Loucy (cell line): Measurements from ENCODE around the gene RIMKLB.

Source experiments
- H2AFZ ChIP-seq: fragments of 200-600 bp; sonication (generic); 2 replicates; pipeline ENCODE4 v1.6.0; 2016; ENCODE audit warnings: antibody characterized with exemption, mild to moderate bottlenecking, low read length, moderate library complexity
- H3F3A ChIP-seq: fragments of 200-600 bp; 2 replicates; pipeline ENCODE4 v1.6.0; 2016; ENCODE audit warnings: antibody characterized with exemption, low read depth, mild to moderate bottlenecking
- H3K27me3 ChIP-seq: fragments of 200-600 bp; sonication (generic); 2 replicates; pipeline ENCODE4 v1.6.1; 2014; ENCODE audit warnings: low read length, mild to moderate bottlenecking; ENCODE audit not compliant: insufficient read depth, poor library complexity, severe bottlenecking
- H3K36me3 ChIP-seq: fragments of 200-600 bp; sonication (generic); 2 replicates; pipeline ENCODE4 v1.6.1; 2016; ENCODE audit warnings: low read length; ENCODE audit not compliant: insufficient read depth
- H3K4me1 ChIP-seq: fragments of 200-600 bp; sonication (generic); 2 replicates; pipeline ENCODE4 v1.5.1; 2014; ENCODE audit warnings: low read length, mild to moderate bottlenecking; ENCODE audit not compliant: insufficient read depth, poor library complexity, severe bottlenecking
- H3K4me2 ChIP-seq: fragments of 200-600 bp; sonication (generic); 2 replicates; pipeline ENCODE4 v1.6.0; 2014; ENCODE audit warnings: antibody characterized with exemption, low read length, low read depth, mild to moderate bottlenecking; ENCODE audit not compliant: poor library complexity, severe bottlenecking
- H3K4me3 ChIP-seq: fragments of 200-600 bp; sonication (generic); 2 replicates; pipeline ENCODE4 v1.5.1; 2014; ENCODE audit warnings: low read length, mild to moderate bottlenecking, mixed read lengths; ENCODE audit not compliant: poor library complexity, severe bottlenecking
- H3K79me2 ChIP-seq: fragments of 200-600 bp; sonication (generic); 2 replicates; pipeline ENCODE4 v1.6.1; 2014; ENCODE audit warnings: low read length; ENCODE audit not compliant: insufficient read depth
- H3K9ac ChIP-seq: fragments of 200-600 bp; sonication (generic); 2 replicates; pipeline ENCODE4 v1.6.0; 2014; ENCODE audit warnings: mild to moderate bottlenecking, low read depth, low read length, moderate library complexity; ENCODE audit not compliant: poor library complexity, severe bottlenecking
- H3K9me2 ChIP-seq: fragments of 200-600 bp; sonication (generic); replicated peaks from 2 replicates; pipeline ENCODE4 v1.6.1; 2016; ENCODE audit warnings: low read depth, low read length, mixed read lengths
- H3K9me3 ChIP-seq: fragments of 200-600 bp; sonication (generic); 2 replicates; pipeline ENCODE4 v1.6.1; 2014; ENCODE audit warnings: mild to moderate bottlenecking, antibody characterized with exemption, low read length, low read depth; ENCODE audit not compliant: insufficient read depth
- H4K20me1 ChIP-seq: fragments of 200-600 bp; sonication (generic); 2 replicates; pipeline ENCODE4 v1.6.0; 2014; ENCODE audit warnings: antibody characterized with exemption, low read length, mild to moderate bottlenecking; ENCODE audit not compliant: insufficient read depth, poor library complexity, severe bottlenecking
- CTCF ChIP-seq: fragments of 200-600 bp; sonication (generic); conservative IDR thresholded peaks from 2 replicates; pipeline ENCODE4 v1.5.1; 2014; ENCODE audit warnings: mild to moderate bottlenecking, antibody characterized with exemption, low read length
- EZH2phosphoT487 ChIP-seq: fragments of 200-600 bp; IDR thresholded peaks from 2 replicates; pipeline ENCODE4 v1.6.1; 2018; ENCODE audit warnings: antibody characterized with exemption, mild to moderate bottlenecking, moderate library complexity, borderline replicate concordance

RIMKLB gene

GRCh38 chr12:8816448-8817050 is 118.8 kb downstream of the RIMKLB start:
- no peak overlapping the region for H3K9ac ChIP-seq
- H3K27me3 ChIP-seq, result no peaks in the 10 kb centered on the region
- no peak overlapping the region; the same call in 1 of the 2 replicates for H2AFZ ChIP-seq
- no peaks in the 10 kb centered on the region for H3K9me2 ChIP-seq
- H3K79me2 ChIP-seq, result no peaks in the 10 kb centered on the region
- no peaks in the 10 kb centered on the region for H3K4me1 ChIP-seq
- no peaks in the 10 kb centered on the region for H3F3A ChIP-seq
- TF ChIP-seq CTCF (no peak), EZH2phosphoT487 (no peak)
- H3K36me3 ChIP-seq, result no peaks in the 10 kb centered on the region
- H3K9me3 ChIP-seq, result no peaks in the 10 kb centered on the region
- H3K4me3 ChIP-seq, result no peak overlapping the region
- H3K4me2 ChIP-seq, result no peak overlapping the region
- H4K20me1 ChIP-seq, result no peaks in the 10 kb centered on the region

GRCh38 chr12:8817856-8818255 is 120.1 kb downstream of the RIMKLB start:
- Histone ChIP-seq H3K4me3 (no peak overlapping the region), H3K4me2 (no peak overlapping the region)
- TF ChIP-seq EZH2phosphoT487 (no peak), CTCF (no peak)

GRCh38 chr12:8818526-8818925 is 120.7 kb downstream of the RIMKLB start:
- TF ChIP-seq CTCF (no peak), EZH2phosphoT487 (no peak)
- H3K4me2 ChIP-seq, result no peak overlapping the region
- no peaks in the 10 kb centered on the region for H3K36me3 ChIP-seq
- no peak overlapping the region for H3K9ac ChIP-seq
- H3K4me3 ChIP-seq, result no peak overlapping the region
- no peaks in the 10 kb centered on the region for H3K79me2 ChIP-seq
- no peaks in the 10 kb centered on the region for H3K27me3 ChIP-seq
- no peaks in the 10 kb centered on the region for H4K20me1 ChIP-seq
- no peaks in the 10 kb centered on the region for H3K9me2 ChIP-seq
- H3F3A ChIP-seq, result no peaks in the 10 kb centered on the region
- H3K9me3 ChIP-seq, result no peaks in the 10 kb centered on the region
- no peak overlapping the region for H2AFZ ChIP-seq
- H3K4me1 ChIP-seq, result no peaks in the 10 kb centered on the region

More at GRCh38 chr12:8817856-8818255, 120.1 kb downstream of the RIMKLB start:
- Histone ChIP-seq H3K4me1 (no peaks in the 10 kb centered on the region), H4K20me1 (no peaks in the 10 kb centered on the region), H2AFZ (no peak overlapping the region; the same call in 1 of the 2 replicates), H3K9me3 (no peaks in the 10 kb centered on the region), H3K79me2 (no peaks in the 10 kb centered on the region), H3K36me3 (no peaks in the 10 kb centered on the region), H3K27me3 (no peaks in the 10 kb centered on the region), H3K9ac (no peak overlapping the region), H3F3A (no peaks in the 10 kb centered on the region), H3K9me2 (no peaks in the 10 kb centered on the region)
